Activated CD8-positive, alpha-beta memory T cell treated with anti-CD3 and anti-CD28 coated beads for 48 hours (primary cell): ENCODE data around the gene DIP2A.
A peak's percentile ranks its signal among the peaks of the same experiment; 100 is the strongest.
"Not testable (repeated sequence)": the region's sequence is repeated elsewhere in the genome, so short reads cannot be mapped to it uniquely, and the experiment has no call there.

ENCODE experiments used
- DNase-seq, 3 experiments: peaks; one replicate each; pipeline ENCODE4 v3.0.0-alpha.2; 2020; ENCODE audit warnings: low read depth in 2 of 3, low spot score in 2 of 3

Gene DIP2A

GRCh38 chr21:46554431-46555224 is 95.9 kb downstream of the DIP2A start:
- DNase-seq = no peak

- DNase-seq = no peak
Observed at GRCh38 chr21:46555225-46555617, 96.5 kb downstream of the DIP2A start.

GRCh38 chr21:46555678-46556077 is 97.0 kb downstream of the DIP2A start:
- DNase-seq = no peak

- DNase-seq = no peak
Observed at GRCh38 chr21:46556802-46557201, 98.1 kb downstream of the DIP2A start.

GRCh38 chr21:46557469-46557868 is 98.8 kb downstream of the DIP2A start:
- DNase-seq = no peak

GRCh38 chr21:46557919-46558392 is 99.3 kb downstream of the DIP2A start:
- no peak for DNase-seq

- DNase-seq = peak; percentile 36 to 49 (median 40)
Observed at GRCh38 chr21:46559291-46559983, 100.7 kb downstream of the DIP2A start.

GRCh38 chr21:46560568-46561444 is 102.1 kb downstream of the DIP2A start:
- no peak for DNase-seq

GRCh38 chr21:46561445-46562090 is 102.9 kb downstream of the DIP2A start:
- DNase-seq = no peak

GRCh38 chr21:46562472-46562871 is 103.8 kb downstream of the DIP2A start:
- no peak for DNase-seq

GRCh38 chr21:46562964-46563607 is 104.4 kb downstream of the DIP2A start:
- DNase-seq = no peak

GRCh38 chr21:46564391-46564790 is 105.7 kb downstream of the DIP2A start:
- no peak for DNase-seq

GRCh38 chr21:46567348-46567747 is 108.7 kb downstream of the DIP2A start:
- DNase-seq = no peak

- no peak for DNase-seq
Observed at GRCh38 chr21:46568562-46568961, 109.9 kb downstream of the DIP2A start.

GRCh38 chr21:46569081-46569480 is 110.4 kb downstream of the DIP2A start:
- no peak for DNase-seq

- no peak for DNase-seq
Observed at GRCh38 chr21:46570119-46570518, 111.4 kb downstream of the DIP2A start.

- DNase-seq = no peak
Observed at GRCh38 chr21:46570631-46571030, 111.9 kb downstream of the DIP2A start.

GRCh38 chr21:46572850-46573249 is 114.2 kb downstream of the DIP2A start:
- DNase-seq = no peak

GRCh38 chr21:46577786-46578185 is 119.1 kb downstream of the DIP2A start:
- DNase-seq = not testable (repeated sequence)

GRCh38 chr21:46579394-46579793 is 120.7 kb downstream of the DIP2A start:
- DNase-seq = not testable (repeated sequence)
